HepG2 (cell line): ENCODE results near the gene TUBA4B. TPM values are rescaled to one million over a fixed set of nuclear protein-coding genes. Genes with fewer than 3 reads are reported as not detected.

Experiments
- ELF4 ChIP-seq: sonication (generic); formaldehyde crosslinking; IDR thresholded peaks from 2 replicates; pipeline ENCODE4 v1.5.0; 2020; ENCODE audit warnings: missing genetic modification reagents, mild to moderate bottlenecking, moderate library complexity, borderline replicate concordance
- GATAD2A ChIP-seq: IDR thresholded peaks from 2 replicates; pipeline ENCODE4 v1.6.1; 2016
- KDM5A ChIP-seq: fragments of 200-600 bp; sonication (generic); IDR thresholded peaks from 2 replicates; pipeline ENCODE4 v1.7.0; 2018; ENCODE audit warnings: antibody characterized with exemption, mild to moderate bottlenecking, low read length, borderline replicate concordance
- MLLT10 ChIP-seq: sonication (generic); formaldehyde crosslinking; IDR thresholded peaks from 2 replicates; pipeline ENCODE4 v1.4.0; 2020; ENCODE audit warnings: missing genetic modification reagents
- NBN ChIP-seq: fragments of 450-650 bp; conservative IDR thresholded peaks from 2 replicates; pipeline ENCODE4 v1.6.1; 2017
- PITX1 ChIP-seq: sonication (generic); formaldehyde crosslinking; IDR thresholded peaks from 2 replicates; pipeline ENCODE4 v1.5.1; 2020; ENCODE audit warnings: mild to moderate bottlenecking, missing genetic modification reagents
- SIN3A ChIP-seq: IDR thresholded peaks from 2 replicates; pipeline ENCODE4 v1.6.1; 2011; ENCODE audit warnings: low read depth, mild to moderate bottlenecking, control low read depth, low read length, borderline replicate concordance
- SKI ChIP-seq: fragments of 450-650 bp; IDR thresholded peaks from one replicate; pipeline ENCODE4 v1.6.1; 2018; ENCODE audit warnings: mild to moderate bottlenecking; ENCODE audit not compliant: partially characterized antibody
- SRY ChIP-seq: sonication (generic); formaldehyde crosslinking; IDR thresholded peaks from 2 replicates; pipeline ENCODE4 v1.8.0; 2022; ENCODE audit warnings: mild to moderate bottlenecking, missing genetic modification reagents
- STAG1 ChIP-seq: sonication (generic); formaldehyde crosslinking; IDR thresholded peaks from 2 replicates; pipeline ENCODE4 v1.4.0; 2020; ENCODE audit warnings: missing genetic modification reagents
- TARDBP ChIP-seq: sonication (generic); formaldehyde crosslinking; IDR thresholded peaks from 2 replicates; pipeline ENCODE4 v1.8.0; 2022; ENCODE audit warnings: mild to moderate bottlenecking, missing genetic modification reagents
- YY1 ChIP-seq: IDR thresholded peaks from 2 replicates; pipeline ENCODE4 v1.6.1; 2011; ENCODE audit warnings: low read length, low read depth, moderate library complexity, mild to moderate bottlenecking; ENCODE audit not compliant: insufficient read depth, insufficient replicate concordance
- ZFP62 ChIP-seq: sonication (generic); formaldehyde crosslinking; IDR thresholded peaks from 2 replicates; pipeline ENCODE4 v1.4.0; 2020; ENCODE audit warnings: missing genetic modification reagents
- ZIK1 ChIP-seq: sonication (generic); formaldehyde crosslinking; IDR thresholded peaks from 2 replicates; pipeline ENCODE4 v1.5.0; 2020; ENCODE audit warnings: mild to moderate bottlenecking, low read depth, missing genetic modification reagents, borderline replicate concordance
- ZNF460 ChIP-seq: sonication (generic); formaldehyde crosslinking; IDR thresholded peaks from 2 replicates; pipeline ENCODE4 v1.5.1; 2020; ENCODE audit warnings: missing genetic modification reagents, mild to moderate bottlenecking, borderline replicate concordance
- ZNF570 ChIP-seq: sonication (generic); formaldehyde crosslinking; IDR thresholded peaks from 2 replicates; pipeline ENCODE4 v1.4.0; 2020; ENCODE audit warnings: mild to moderate bottlenecking, missing genetic modification reagents, borderline replicate concordance
- ZNF577 ChIP-seq: sonication (generic); formaldehyde crosslinking; IDR thresholded peaks from 2 replicates; pipeline ENCODE4 v1.4.0; 2020; ENCODE audit warnings: mild to moderate bottlenecking, low read depth, missing genetic modification reagents, borderline replicate concordance
- ZNF776 ChIP-seq: sonication (generic); formaldehyde crosslinking; IDR thresholded peaks from 2 replicates; pipeline ENCODE4 v1.4.0; 2020; ENCODE audit warnings: mild to moderate bottlenecking, missing genetic modification reagents
- polyA plus RNA-seq, 8 experiments: library from polyadenylated mRNA; depleted of rRNA in 3 of 8; stranded (reverse) in 7 of 8; unstranded in 1 of 8; fragments of >200 nt; fragmentation: Illumina TruSeq in 4 of 8; extraction: Trizol in 4 of 8; gene quantifications; 2 replicates each; pipeline versions ENCODE4 v1.2.1 to v1.2.3, GENCODE V29; 2011 to 2016; ENCODE audit warnings: low read depth in 4 of 8, missing spikeins in 1 of 8, mixed read lengths in 1 of 8; ENCODE audit not compliant: insufficient read depth in 1 of 8
- total RNA-seq, 5 experiments: library from RNA; depleted of rRNA; stranded (reverse); fragments of >200 nt; fragmentation: Illumina TruSeq; extraction: Trizol; gene quantifications; 2 replicates each; pipeline ENCODE4 v1.2.3, GENCODE V29; 2016; ENCODE audit warnings: low read depth in 1 of 5
- TF ChIP-seq, protein P1 (sequence below): sonication (generic); formaldehyde crosslinking; IDR thresholded peaks from 2 replicates; pipeline ENCODE4 v1.4.0; 2020; ENCODE audit warnings: mild to moderate bottlenecking, missing genetic modification reagents
- TF ChIP-seq, protein P2 (sequence below): sonication (generic); formaldehyde crosslinking; IDR thresholded peaks from 2 replicates; pipeline ENCODE4 v1.8.0; 2022; ENCODE audit warnings: low read depth, missing genetic modification reagents
- TF ChIP-seq, protein P3 (sequence below): sonication (generic); formaldehyde crosslinking; IDR thresholded peaks from 2 replicates; pipeline ENCODE4 v1.5.0; 2020; ENCODE audit warnings: missing genetic modification reagents

Gene TUBA4B
- total and polyA plus RNA-seq, 2 of the 13 experiments (the other 11 are each of a cell fraction or from before 2014, with no cell fraction given) = 0.18 to 0.22 TPM

DNA sequence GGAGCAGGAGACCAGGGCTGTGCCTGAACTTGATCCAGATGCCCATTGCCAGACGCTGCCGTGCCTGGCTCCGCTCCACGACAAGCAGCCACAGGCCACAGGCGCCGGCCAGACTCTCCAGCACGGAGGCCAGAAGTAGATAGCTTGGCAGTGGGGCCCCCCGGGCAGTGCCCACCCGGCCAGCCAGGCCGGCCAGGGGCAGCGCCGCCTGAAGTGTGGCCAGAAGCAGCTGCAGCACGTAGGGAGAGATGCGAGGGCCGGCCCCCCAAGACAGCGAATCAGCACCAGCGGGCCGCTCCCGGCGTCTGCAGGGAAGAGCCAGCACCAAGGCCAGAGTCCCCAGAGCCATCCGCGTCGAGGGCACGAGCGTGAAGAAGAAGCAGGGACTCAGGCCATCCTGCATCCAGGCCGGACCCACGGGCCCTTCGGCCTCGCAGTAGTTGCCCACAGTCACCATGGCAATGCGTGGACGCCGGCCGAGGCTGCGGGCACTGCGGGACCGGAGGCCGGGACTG lies 34.8 kb upstream of the TUBA4B start (continued):
- TF ChIP-seq ZNF460 (CRISPR knock-in tag) (no peak; the same call in 1 of the 2 replicates), TARDBP (CRISPR knock-in tag) (no peak), KDM5A (peak; percentile 40; the same call in 1 of the 2 replicates), NBN (no peak), ZFP62 (CRISPR knock-in tag) (no peak), PITX1 (CRISPR knock-in tag) (no peak), ZNF776 (CRISPR knock-in tag) (no peak), SKI (no peak), GATAD2A (CRISPR knock-in tag) (no peak), SIN3A (no peak), SRY (CRISPR knock-in tag) (no peak; the same call in 1 of the 2 replicates), ELF4 (CRISPR knock-in tag) (peak; percentile 24; the same call in 1 of the 2 replicates), YY1 (no peak), ZNF577 (CRISPR knock-in tag) (no peak), STAG1 (CRISPR knock-in tag) (no peak), MLLT10 (CRISPR knock-in tag) (0 out of 2 replicates have a peak, but pooled peaks have one; percentile 14), ZNF570 (no peak), ZIK1 (CRISPR knock-in tag) (no peak)
- TF ChIP-seq, protein P1, sequence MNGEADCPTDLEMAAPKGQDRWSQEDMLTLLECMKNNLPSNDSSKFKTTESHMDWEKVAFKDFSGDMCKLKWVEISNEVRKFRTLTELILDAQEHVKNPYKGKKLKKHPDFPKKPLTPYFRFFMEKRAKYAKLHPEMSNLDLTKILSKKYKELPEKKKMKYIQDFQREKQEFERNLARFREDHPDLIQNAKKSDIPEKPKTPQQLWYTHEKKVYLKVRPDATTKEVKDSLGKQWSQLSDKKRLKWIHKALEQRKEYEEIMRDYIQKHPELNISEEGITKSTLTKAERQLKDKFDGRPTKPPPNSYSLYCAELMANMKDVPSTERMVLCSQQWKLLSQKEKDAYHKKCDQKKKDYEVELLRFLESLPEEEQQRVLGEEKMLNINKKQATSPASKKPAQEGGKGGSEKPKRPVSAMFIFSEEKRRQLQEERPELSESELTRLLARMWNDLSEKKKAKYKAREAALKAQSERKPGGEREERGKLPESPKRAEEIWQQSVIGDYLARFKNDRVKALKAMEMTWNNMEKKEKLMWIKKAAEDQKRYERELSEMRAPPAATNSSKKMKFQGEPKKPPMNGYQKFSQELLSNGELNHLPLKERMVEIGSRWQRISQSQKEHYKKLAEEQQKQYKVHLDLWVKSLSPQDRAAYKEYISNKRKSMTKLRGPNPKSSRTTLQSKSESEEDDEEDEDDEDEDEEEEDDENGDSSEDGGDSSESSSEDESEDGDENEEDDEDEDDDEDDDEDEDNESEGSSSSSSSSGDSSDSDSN (CRISPR knock-in tag) = no peak
- TF ChIP-seq, protein P2, sequence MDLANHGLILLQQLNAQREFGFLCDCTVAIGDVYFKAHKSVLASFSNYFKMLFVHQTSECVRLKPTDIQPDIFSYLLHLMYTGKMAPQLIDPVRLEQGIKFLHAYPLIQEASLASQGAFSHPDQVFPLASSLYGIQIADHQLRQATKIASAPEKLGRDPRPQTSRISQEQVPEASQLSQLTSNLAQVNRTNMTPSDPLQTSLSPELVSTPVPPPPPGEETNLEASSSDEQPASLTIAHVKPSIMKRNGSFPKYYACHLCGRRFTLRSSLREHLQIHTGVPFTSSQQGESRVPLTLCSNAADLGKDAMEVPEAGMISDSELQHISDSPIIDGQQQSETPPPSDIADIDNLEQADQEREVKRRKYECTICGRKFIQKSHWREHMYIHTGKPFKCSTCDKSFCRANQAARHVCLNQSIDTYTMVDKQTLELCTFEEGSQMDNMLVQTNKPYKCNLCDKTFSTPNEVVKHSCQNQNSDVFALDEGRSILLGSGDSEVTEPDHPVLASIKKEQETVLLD (CRISPR knock-in tag) = no peak; the same call in 1 of the 2 replicates
- TF ChIP-seq, protein P3, sequence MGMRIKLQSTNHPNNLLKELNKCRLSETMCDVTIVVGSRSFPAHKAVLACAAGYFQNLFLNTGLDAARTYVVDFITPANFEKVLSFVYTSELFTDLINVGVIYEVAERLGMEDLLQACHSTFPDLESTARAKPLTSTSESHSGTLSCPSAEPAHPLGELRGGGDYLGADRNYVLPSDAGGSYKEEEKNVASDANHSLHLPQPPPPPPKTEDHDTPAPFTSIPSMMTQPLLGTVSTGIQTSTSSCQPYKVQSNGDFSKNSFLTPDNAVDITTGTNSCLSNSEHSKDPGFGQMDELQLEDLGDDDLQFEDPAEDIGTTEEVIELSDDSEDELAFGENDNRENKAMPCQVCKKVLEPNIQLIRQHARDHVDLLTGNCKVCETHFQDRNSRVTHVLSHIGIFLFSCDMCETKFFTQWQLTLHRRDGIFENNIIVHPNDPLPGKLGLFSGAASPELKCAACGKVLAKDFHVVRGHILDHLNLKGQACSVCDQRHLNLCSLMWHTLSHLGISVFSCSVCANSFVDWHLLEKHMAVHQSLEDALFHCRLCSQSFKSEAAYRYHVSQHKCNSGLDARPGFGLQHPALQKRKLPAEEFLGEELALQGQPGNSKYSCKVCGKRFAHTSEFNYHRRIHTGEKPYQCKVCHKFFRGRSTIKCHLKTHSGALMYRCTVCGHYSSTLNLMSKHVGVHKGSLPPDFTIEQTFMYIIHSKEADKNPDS (CRISPR knock-in tag) = no peak
